HT1080 (cell line): ENCODE results near the gene CLTCL1. TPM values are rescaled to one million over a fixed set of nuclear protein-coding genes. Genes with fewer than 3 reads are reported as not detected.
"Not testable (repeated sequence)": the region's sequence is repeated elsewhere in the genome, so short reads cannot be mapped to it uniquely, and the experiment has no call there.

ENCODE experiments used
- DNase-seq: peaks from one replicate; pipeline ENCODE4 v3.0.0-alpha.2; 2015; ENCODE audit warnings: low read depth
- total RNA-seq: library from RNA; depleted of rRNA; stranded (reverse); fragments of >200 nt; shearing (Covaris generic); gene quantifications from 2 replicates; pipeline ENCODE4 v1.2.3, GENCODE V29; 2014

The CLTCL1 gene
- total RNA-seq, 1 experiment from 2014 or later, result 8.9 TPM

- no peak for DNase-seq
Measured at GRCh38 chr22:19220867-19221266, 70.7 kb downstream of the CLTCL1 start.

- DNase-seq, result no peak
Measured at GRCh38 chr22:19218541-19219233, 72.8 kb downstream of the CLTCL1 start.

- no peak for DNase-seq
Measured at GRCh38 chr22:19216579-19216978, 74.9 kb downstream of the CLTCL1 start.

DNA sequence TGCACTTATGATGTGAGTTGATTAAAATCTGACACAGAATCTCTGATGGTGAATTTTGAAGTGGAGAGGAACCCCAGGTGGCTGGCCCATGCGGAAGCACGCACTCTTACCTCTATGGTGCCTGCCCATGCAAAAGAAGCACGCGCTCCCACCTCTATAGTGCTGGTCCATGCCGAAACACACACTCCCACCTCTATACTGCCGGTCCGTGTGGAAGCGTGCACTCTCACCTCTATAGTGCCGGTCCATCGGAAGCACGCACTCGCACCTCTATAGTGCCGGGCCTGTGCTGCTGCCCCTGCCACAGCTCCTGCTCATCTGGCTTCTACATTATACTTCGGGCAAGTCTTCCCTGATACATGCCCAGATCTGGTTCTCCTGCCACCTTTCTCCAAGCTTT lies 76.2 kb downstream of the CLTCL1 start:
- no peak for DNase-seq

- DNase-seq, result no peak
Measured at GRCh38 chr22:19214078-19214473, 77.4 kb downstream of the CLTCL1 start.

GRCh38 chr22:19213442-19214077 lies 78.0 kb downstream of the CLTCL1 start:
- no peak for DNase-seq

GRCh38 chr22:19213001-19213400 lies 78.5 kb downstream of the CLTCL1 start:
- no peak for DNase-seq

DNA sequence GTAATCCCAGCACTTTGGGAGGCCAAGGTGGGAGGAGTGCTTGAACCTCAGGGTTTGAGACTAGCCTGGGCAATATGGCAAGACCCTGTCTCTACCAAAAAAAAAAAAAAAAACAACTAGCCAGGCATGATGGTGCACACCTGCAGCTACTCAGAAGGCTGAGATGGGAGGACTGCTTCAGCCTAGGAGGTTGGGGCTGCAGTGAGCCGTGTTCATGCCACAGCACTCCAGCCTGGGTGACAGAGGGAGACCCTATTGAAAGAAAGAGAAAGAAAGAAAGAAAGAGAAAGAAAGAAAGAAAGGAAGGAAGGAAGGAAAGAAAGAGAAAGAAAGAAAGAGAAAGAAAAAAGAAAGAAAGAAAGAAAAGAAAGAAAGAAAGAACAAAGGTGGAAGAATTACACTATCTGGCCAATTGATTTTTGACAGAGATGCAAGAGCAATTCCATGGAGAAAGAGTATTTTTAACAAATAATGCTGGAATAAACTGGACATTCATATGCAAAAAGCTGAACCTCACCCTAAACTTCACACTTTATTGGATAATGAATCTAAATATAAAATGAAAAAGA lies 79.1 kb downstream of the CLTCL1 start:
- no peak for DNase-seq

- no peak for DNase-seq
Measured at GRCh38 chr22:19210188-19210587, 81.3 kb downstream of the CLTCL1 start.

GRCh38 chr22:19208287-19208847 lies 83.2 kb downstream of the CLTCL1 start:
- no peak for DNase-seq

DNA sequence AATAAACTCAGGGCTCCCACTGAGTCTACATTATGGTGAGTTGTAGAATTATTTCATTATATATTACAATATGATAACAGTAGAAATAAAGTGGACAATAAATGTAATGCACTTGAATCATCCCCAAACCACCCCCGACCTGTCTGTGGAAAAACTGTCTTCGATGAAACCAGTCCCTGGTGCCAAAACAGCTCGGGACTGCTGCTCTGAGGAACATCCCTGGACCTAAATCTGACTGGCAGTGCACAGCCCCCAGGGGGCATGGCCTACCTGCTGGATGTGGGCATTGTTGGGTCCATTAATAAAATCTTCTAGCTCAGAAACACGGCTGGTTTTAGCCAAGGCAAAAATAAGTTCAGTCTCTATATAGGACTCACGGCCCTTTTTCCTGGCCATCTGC lies 83.6 kb downstream of the CLTCL1 start:
- no peak for DNase-seq

DNA sequence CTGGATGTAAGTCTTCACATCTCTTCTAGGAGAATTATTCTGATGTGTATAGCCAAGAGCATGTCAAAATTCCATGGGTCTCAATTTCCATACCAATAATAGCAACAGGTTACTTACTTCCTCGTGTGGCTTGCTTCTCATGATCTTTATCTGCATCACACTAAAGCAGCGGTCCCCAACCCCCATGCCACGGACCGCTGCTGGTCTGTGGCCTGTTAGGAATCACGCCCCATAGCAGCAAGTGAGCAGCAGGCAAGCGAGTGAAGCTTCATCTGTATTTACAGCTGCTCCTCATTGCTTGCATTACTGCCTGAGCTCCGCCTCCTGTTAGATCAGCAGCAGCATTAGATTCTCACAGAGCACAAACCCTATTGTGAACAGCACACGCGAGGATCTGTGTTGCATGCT lies 84.1 kb downstream of the CLTCL1 start:
- no peak for DNase-seq

DNA sequence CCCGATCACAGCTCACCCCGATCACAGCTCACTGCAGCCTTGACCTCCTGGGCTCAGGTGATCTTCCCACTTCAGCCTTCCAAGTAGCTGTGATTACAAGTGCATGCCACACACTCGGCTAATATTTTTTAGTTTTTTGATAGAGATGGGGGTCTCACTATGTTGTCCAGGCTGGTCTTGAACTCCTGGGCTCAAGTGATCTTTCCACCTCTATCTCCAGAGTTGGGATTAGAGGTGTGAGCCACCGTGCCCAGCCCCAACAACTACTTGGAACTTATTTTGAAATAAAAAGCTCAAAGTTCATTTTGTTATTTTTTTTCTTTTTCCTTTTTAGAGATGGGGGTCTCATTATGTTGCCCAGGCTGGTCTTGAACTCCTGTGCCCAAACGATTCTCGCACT lies 85.2 kb downstream of the CLTCL1 start:
- DNase-seq, result no peak

DNA sequence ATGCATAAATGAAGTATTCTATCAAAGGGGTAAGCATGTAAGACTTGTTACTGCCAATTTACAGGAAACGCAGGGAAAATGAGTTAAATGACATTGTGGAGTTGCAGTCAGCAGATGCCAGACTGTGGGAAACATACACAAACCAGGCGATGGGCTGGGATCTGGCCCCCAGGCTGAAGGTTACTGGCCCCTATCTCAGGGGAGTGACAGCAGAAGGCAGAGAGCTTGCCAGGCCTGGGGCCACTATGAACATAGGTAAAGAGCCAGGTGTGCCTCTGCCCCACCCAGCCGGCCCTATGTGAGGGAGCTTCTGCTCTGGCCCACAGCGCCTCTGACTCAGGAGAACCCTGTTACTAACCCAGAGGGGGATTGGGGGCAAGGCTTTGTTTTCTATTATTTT lies 86.9 kb downstream of the CLTCL1 start:
- no peak for DNase-seq

DNA sequence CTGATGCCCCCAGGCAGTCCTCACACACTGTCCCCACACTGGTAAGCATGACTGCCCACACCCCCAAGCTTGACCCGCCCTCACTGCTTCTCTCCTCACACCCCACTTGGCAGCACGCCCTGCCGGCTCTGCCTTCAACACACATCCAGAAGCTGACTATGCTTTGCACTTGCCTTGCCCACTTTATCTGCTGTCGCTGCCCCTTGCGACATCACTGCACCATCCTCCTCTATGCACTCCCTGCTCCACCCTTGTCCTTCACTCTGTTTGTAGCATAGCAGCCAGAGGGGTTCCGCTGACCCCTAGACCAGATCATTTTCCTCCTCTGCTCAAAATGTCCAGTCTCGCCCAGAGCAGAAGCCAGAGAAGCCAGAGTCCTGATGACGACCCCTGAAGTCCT lies 87.7 kb downstream of the CLTCL1 start:
- DNase-seq, result no peak

DNA sequence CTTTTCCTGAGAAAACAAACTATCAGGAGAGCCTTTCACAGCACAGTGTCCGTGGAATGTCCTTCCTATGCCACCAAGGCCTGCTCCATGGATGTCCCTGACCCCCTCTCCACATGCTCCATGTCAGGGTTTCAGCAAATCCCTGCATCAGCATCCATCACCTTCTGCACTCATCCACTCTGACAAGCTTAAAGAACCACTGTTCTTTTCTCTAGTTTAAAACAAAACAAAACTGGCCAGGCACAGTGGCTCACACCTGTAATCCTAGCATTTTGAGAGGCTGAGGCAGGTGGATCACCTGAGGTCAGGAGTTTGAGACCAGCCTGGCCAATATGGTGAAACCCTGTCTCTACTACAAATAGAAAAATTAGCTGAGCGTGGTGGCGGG lies 88.7 kb downstream of the CLTCL1 start:
- DNase-seq, result not testable (repeated sequence)

DNA sequence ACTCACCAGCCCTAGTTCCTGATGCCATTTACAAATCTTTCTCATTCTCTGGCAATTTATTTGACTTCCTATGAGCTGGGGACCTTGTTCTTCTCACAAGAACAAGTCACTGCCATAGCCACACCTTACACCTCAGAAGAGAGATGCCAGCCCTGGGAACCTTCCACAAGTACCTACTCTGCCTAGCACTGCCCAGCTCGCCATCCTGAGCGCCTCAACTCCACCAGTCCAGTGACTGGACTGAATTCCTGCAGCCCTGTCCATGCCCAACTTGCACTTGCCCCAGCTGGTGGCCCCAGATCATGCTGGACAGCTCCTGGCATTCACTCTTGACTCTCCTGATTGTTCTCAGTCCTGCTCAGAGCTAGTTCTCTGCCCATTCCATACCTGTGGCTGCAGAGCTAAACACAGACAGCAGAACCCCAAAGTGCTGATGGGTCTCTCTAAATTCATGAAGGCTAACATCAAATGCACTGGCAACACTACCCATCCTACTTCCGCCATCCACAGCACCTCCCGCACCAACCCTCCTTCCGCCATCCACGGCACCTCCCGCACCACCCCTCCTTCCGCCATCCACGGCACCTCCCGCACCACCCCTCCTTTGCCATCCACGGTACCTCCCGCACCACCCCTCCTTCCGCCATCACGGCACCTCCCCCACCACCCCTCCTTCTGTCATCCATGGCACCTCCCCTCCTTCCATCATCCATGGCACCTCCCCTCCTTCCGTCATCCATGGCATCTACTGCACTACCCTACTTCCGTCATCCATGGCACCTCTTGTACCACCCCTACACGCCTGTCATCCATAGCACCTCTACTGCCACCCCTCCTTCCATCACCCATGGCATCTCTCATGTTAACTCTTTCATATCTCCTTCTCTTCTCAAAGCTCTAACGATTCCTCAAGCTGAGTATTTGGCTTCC lies 89.4 kb downstream of the CLTCL1 start:
- DNase-seq, result no peak

DNA sequence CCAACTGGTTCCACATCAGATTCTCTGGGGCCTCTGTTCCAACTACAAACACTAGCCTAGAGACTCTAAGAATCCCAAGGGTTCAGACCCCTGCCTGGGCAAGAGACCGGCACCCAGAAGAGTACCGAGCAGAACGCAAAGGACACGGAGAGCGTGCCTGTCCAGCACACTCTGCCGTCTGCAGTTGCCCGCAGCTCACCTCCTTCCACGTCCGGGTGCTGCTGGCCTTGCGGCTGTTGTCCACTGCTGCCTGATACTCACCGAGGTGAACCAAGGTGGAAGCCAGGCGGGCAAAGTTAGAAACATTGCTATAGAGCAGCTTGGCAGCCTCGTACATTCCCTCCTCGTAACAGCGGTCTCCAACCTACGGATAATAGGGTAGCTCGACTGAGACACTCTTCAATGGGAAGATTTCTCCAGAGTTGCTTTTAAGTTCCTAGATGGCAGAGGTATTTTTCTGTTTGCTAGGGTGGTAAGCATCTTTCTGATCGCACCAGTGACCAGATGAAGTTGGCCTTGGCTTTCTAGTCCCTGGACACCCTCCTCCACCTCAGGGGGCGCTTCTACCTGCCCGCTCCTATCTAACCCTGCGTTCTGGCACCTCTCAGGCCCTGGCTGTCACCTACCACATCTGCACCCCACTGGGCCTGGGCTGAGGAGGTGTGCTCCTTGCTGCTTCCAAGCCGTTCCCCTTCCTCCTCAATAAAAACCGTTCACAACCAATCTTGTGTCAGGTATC lies 90.2 kb downstream of the CLTCL1 start:
- no peak for DNase-seq

DNA sequence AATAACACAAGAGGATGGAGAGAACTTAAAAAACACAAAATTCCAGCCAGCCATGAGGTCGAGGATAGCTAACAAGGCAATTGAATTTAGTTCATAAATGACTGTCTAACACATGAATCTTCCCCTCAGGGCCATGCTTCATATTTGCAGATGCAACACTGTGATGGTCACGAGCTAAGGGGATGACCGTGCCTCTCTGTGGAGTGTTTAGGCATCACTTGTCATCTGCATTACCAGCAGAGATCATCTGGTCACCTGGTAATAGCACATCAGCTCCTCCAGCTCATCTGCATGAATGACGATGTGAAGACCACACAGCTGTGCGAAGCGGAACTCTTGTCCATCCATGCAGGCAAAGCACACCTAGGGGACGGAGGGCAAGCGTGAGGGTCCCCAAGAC lies 92.0 kb downstream of the CLTCL1 start:
- no peak for DNase-seq

GRCh38 chr22:19197997-19198865 lies 93.3 kb downstream of the CLTCL1 start:
- no peak for DNase-seq
